ENCODE results near the gene WWC2.

DNA sequence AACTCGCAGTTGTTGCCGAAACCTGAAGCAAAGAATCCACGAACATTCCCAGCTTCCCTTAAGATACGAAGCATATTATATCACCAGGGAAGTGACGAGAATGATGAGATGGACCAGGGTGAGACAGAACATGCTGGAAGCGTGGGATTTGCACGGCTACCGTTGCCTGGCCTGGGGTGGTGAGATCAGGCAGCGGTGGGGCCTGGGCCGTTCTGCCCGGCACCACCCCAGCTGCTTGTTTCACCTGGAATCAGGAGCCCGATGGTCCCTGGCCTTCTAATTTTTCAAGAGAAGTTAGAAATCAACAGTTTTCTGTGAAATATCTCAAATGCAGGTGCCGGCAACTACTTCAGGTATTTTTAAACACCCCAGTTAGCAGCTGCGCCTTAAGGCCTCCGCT lies 215.3 kb downstream of the WWC2 start:
- TF ChIP-seq, protein P1, sequence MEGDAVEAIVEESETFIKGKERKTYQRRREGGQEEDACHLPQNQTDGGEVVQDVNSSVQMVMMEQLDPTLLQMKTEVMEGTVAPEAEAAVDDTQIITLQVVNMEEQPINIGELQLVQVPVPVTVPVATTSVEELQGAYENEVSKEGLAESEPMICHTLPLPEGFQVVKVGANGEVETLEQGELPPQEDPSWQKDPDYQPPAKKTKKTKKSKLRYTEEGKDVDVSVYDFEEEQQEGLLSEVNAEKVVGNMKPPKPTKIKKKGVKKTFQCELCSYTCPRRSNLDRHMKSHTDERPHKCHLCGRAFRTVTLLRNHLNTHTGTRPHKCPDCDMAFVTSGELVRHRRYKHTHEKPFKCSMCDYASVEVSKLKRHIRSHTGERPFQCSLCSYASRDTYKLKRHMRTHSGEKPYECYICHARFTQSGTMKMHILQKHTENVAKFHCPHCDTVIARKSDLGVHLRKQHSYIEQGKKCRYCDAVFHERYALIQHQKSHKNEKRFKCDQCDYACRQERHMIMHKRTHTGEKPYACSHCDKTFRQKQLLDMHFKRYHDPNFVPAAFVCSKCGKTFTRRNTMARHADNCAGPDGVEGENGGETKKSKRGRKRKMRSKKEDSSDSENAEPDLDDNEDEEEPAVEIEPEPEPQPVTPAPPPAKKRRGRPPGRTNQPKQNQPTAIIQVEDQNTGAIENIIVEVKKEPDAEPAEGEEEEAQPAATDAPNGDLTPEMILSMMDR (conservative IDR thresholded peaks at IDR 0.05; ENCODE audit: low read length) = no peak
- TF ChIP-seq EZH2phosphoT487 (IDR thresholded peaks at IDR 0.05; ENCODE audit: borderline replicate concordance, low read depth, low read length) = no peak
